C4-2B (cell line): Measurements from ENCODE around the gene PDE9A.

Experiments
- CTCF ChIP-seq: fragments of 450-650 bp; conservative IDR thresholded peaks from 2 replicates; pipeline ENCODE4 v1.5.1; 2017; ENCODE audit warnings: mild to moderate bottlenecking
- ZFX ChIP-seq: fragments of 450-650 bp; IDR thresholded peaks from 2 replicates; pipeline ENCODE4 v1.6.1; 2017

- TF ChIP-seq CTCF (no peak), ZFX (no peak)
Observed at GRCh38 chr21:42766739-42767560, 113.5 kb downstream of the PDE9A start.
